Lower leg skin (tissue), 4 donors: ENCODE results near the gene MSL3B.
A peak's percentile ranks its signal among the peaks of the same experiment; 100 is the strongest.

Experiments
- DNase-seq, 2 donors: peaks; one replicate each; pipeline ENCODE4 v3.0.0-alpha.2; 2019; ENCODE audit warnings: low spot score in 2 of 2
- H3K4me3 ChIP-seq: fragments of 200-600 bp; sonication (generic); 2 replicates; pipeline ENCODE4 v1.5.1; 2017; ENCODE audit warnings: mild to moderate bottlenecking, low read depth; ENCODE audit not compliant: poor library complexity, severe bottlenecking
- CTCF ChIP-seq, 3 donors: fragments of 450-650 bp; IDR thresholded peaks; one replicate each; pipeline ENCODE4 v1.5.1; 2016; ENCODE audit warnings: antibody characterized with exemption in 3 of 3, mild to moderate bottlenecking in 3 of 3, moderate library complexity in 2 of 3
- POLR2A ChIP-seq, 2 donors: fragments of 450-650 bp; IDR thresholded peaks; one replicate each; pipeline ENCODE4 v1.6.1; 2016 to 2017; ENCODE audit warnings: antibody characterized with exemption in 2 of 2, mild to moderate bottlenecking in 1 of 2, moderate library complexity in 1 of 2
- WGBS, 2 donors: methylation state at CpG; one replicate each; pipeline ENCODE4 v1.1.5; 2018; 5-methylcytosine and 5-hydroxymethylcytosine counted together
- intact Hi-C: fragments of 100-400 bp; cut with DNase I; formaldehyde crosslinking; loops from one replicate; pipeline ENCODE4 v1.15.0; 2023; ENCODE audit warnings: low total_unique reads

The MSL3B gene

GRCh38 chr2:233824373-233824772, 43.8 kb downstream of the MSL3B start:
- peak in 1 of 2 donors; percentile 45 for DNase-seq
- intact Hi-C loops, result no loop called here
- H3K4me3 ChIP-seq, result no peak overlapping the region
- TF ChIP-seq CTCF (IDR thresholded peaks at IDR 0.05) (no peak), POLR2A (IDR thresholded peaks at IDR 0.05) (no peak)
- 76 to 81% methylated on average over 7 of the region's 7 CpGs for WGBS, 2 donors

DNA sequence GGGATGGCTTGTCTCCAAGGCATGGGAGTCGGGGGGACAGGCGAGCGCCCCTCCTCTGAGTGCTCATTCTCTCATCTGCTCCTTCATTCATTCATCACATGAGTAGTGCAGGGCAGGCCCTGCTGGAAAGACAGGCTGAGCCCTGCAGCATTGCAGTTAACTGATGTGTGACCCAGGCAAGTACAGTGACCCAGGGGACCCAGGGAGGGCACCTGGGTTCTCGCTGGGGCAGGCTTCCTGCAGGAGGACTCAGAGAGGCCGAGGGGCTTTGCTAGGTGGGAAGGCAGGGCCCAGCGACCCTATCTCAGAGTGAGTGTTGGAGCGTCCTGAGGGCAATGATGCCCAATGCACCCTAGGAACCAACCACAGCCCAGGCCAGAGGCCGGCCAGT, 44.5 kb downstream of the MSL3B start:
- 82 to 84% methylated on average over 8 of the region's 8 CpGs for WGBS, 2 donors
- TF ChIP-seq POLR2A (IDR thresholded peaks at IDR 0.05) (no peak), CTCF (IDR thresholded peaks at IDR 0.05) (no peak)
- H3K4me3 ChIP-seq, result no peak overlapping the region
- intact Hi-C loops, result no loop called here
- DNase-seq, result no peak

GRCh38 chr2:233822781-233823730, 45.1 kb downstream of the MSL3B start:
- DNase-seq, result peak in 1 of 2 donors; percentile 78
- TF ChIP-seq CTCF (IDR thresholded peaks at IDR 0.05), result no peak
- no peak for TF ChIP-seq POLR2A (IDR thresholded peaks at IDR 0.05)
- no peak overlapping the region for H3K4me3 ChIP-seq
- intact Hi-C loops, result no loop called here
- 73 to 79% methylated on average over 18 to 23 of the region's 25 CpGs for WGBS, 2 donors

- WGBS, 2 donors, result 89 to 92% methylated on average over 15 of the region's 21 CpGs
- DNase-seq, result peak in 1 of 2 donors; percentile 74
- intact Hi-C loops, result no loop called here
- TF ChIP-seq POLR2A (IDR thresholded peaks at IDR 0.05) (no peak), CTCF (IDR thresholded peaks at IDR 0.05) (no peak)
- H3K4me3 ChIP-seq, result no peak overlapping the region
Observed at GRCh38 chr2:233822101-233822771, 46.0 kb downstream of the MSL3B start.

DNA sequence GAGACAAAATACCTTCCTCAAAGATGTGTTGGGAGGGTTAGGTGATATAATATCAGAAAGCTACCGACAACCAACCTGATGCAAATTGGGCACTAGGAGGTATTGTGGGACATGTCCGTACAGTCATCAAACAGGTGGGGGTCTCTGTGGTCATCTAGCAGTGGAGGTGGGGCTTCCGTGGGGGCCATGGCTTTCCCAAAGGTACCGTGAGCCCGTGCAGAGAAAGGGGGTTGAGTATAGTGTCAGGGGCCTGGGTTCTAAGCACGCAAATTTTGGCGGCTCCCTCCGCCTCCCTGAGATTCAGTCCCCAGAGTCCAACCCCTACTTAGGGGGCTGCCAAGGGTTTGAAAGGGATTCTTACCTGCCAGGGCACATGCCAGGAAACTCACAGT, 46.5 kb downstream of the MSL3B start:
- no peak overlapping the region for H3K4me3 ChIP-seq
- intact Hi-C loops, result no loop called here
- 84 to 96% methylated on average over 7 to 8 of the region's 8 CpGs for WGBS, 2 donors
- TF ChIP-seq CTCF (IDR thresholded peaks at IDR 0.05), result no peak
- TF ChIP-seq POLR2A (IDR thresholded peaks at IDR 0.05), result no peak
- DNase-seq, result no peak
